ENCODE results near the gene CYB5R3.
"Not testable (repeated sequence)": the region's sequence is repeated elsewhere in the genome, so short reads cannot be mapped to it uniquely, and the experiment has no call there.

CYB5R3 gene

DNA sequence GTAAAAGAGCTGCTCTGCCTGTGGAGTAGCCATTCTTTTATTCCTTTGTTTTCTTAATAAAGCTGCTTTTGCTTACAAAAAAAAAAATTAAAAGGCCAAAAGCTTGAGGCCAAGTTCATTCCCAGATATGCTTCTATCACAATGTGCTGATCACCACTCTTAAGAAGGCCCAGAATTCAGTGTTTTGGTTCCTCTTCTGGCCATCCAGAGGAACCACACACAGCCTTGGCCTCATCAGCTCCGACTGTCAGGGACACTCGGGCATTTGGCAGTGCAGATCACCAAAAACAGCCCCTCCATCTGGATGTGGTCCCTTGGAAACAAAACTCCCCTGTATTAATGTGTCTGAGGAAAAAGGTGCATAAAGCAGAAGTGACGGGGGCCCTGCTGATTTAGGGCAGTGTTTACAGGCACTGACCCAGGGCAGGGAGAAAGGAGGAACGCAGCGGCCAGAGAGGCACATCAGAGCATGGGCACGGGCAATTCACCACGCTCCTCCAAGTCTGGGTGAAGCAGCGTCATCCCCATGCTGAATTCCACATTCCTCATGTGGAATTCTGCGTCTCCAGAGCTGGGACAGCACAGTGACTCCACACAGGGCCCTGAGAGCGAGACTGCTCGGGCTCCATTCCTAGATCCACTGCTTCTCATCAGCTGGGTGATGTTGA, 52.2 kb downstream of the CYB5R3 start:
- no peak for DNase-seq (ENCODE audit: low read depth)

DNA sequence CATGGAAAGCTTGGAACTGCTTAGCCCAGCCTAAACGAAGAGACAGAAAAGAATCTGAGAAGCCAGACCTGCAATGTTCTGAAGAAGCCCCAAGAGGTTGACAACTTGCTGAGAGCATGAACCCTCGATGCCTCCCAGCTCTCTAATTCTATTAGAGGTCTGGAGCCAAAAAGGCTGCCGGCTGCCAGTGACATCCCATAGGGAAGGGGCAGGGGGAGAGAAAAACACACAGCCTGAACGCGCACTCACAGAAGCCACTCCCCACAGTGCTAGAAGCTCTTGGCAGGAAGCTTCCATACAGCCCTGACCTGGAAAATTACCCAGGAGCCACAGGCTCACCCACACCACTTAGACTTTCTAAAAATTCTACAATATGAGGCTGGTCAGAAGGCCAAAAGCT, 52.9 kb downstream of the CYB5R3 start:
- no peak for DNase-seq (ENCODE audit: low read depth)

DNA sequence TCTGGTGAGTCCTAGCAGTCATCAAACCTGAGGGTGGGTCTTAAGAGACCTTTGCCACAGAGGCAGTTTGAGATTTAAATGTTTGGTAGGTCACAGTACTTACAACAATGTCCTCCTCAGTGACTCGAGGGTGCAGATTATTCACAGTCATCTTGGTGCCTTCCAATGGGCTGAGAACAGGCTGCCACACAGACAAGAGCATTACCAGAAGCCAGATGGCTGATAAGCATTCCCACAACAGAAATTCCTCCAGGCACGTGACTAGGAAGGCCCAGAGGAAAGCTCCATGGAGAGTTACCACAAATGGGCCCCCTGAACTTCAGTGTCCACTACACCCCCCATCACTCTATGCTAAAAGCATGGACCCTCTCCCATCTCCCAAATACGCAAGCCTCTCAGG, 53.8 kb downstream of the CYB5R3 start:
- no peak for DNase-seq (ENCODE audit: low read depth)

DNA sequence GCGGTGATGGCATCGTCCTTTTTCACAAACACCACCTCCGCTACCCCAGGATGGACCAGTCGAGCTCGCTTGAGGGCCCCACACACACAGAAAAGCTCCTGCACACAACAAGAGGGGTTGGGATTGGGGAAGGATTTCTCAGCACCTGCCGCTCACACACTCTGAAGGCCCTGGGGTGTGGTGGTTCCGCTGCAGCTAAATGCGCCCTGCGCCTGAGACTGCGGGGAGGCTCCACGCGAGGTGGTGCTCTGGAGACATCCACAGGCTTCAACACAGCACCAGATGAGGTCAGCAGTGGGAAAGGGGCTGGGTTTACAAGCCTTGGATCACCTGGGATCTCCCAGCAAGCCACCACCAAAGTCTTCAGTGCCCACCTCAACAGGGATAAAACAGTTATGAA, 57.2 kb downstream of the CYB5R3 start:
- DNase-seq (ENCODE audit: low read depth) = no peak

DNA sequence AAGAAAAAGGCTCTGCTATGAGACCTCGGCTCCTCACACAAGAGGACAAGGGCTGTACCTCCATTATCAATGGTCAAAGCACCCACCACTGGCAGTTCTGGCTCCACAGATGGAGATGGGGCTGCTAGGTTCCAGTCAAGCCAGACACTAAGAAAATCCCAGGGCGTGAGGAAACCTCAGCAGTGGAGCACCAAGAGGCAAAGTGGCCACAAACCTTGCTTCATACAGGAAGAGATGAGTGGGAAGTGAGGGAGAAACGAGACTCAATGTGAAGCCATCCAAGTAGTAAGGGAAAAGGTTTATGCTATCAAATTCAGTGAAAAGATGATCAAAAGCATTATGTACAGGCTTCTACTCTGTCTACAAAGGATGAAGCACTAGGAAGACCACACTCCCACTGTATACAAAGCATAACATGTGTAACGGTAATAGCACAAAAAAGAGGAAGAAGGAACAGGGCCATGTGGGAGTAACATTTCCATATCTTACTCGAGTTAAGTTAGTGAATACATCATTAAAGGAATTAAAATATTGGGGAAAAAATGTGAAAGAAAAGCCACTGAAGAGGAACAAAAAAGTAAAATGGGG, 61.5 kb downstream of the CYB5R3 start:
- DNase-seq (ENCODE audit: low read depth) = no peak

DNA sequence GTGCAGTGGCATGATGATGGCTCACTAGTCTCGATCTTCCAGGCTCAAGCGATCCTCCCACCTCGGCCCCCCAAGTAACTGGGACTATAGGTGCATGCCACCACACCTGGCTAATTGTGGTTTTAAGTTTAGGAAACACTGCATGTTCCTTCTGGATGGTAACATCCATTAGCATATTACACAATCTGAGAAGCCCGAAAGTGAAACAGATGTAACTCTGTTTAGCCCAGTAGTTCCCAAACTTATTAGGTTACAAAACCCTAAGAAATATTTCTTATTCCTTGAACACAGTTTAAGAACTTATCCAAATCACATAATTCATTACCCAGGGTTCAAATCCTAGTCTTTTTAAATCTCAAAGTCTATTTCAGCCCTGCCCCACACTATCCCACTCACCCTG, 62.8 kb downstream of the CYB5R3 start:
- no peak for DNase-seq (ENCODE audit: low read depth)

DNA sequence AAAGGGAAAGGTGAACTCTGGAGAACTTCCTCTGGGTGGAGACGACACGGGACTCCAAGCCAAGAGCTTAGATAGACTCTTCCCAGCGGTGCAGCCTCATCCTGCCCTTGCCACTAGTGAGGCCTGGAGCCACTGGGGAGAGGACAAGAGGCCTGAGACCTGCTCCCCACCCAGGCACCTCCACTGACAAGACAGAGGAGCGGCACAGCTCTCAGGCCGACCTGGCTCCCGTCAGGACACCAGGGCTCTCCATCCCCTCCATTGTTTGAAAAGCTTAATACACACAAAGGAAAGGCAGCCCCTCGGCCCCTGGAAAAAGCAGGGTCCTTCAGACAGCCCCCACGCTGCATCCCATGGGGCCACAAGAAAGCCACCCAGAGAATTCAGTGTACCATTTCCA, 64.1 kb downstream of the CYB5R3 start:
- DNase-seq (ENCODE audit: low read depth) = no peak

DNA sequence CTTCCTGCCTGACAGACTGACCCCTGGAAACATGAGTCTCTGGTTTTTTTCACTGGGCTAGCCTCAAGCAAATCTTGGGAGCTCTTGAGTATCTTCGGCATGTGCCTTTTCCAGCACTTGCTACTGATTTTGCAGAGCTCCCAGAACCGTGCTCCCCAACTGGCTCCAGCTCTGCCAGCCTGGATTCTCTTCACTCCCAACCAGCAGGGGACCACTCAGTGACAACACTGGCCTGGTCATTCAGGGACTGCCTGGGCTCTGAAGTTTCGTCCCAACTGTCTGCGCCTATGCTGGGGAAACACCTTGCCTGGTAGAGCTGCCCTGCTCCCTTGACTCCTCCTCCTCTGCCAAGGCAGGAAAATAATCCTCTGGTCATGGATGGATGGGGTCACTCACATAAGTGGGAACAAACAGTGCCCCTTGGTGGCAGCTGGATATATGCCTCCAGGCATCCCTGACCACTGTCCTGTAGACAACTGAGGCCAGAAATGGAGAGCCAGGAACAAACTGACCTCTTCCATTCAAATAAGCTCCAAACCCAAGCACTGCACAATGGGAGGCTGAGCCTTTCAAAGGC, 64.7 kb downstream of the CYB5R3 start:
- no peak for DNase-seq (ENCODE audit: low read depth)

DNA sequence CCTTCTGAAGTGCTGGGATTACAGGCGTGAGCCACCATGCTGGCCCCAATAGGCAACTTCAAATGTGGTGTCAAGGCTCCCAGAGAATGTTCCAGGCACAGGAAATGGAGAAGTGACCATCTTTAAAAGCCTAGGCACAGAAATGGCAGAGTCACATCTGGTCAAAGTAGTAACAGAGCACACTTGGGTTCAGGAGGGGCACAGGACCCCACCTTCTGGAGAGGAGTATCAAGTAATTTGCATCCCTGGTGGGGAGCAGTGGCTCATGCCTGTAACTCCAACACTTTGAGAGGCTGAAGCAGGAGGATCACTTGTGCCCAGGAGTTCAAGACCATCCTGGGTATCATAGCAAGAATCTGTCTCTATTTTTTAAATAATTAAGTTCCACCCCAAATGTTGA, 66.2 kb downstream of the CYB5R3 start:
- DNase-seq (ENCODE audit: low read depth) = no peak

DNA sequence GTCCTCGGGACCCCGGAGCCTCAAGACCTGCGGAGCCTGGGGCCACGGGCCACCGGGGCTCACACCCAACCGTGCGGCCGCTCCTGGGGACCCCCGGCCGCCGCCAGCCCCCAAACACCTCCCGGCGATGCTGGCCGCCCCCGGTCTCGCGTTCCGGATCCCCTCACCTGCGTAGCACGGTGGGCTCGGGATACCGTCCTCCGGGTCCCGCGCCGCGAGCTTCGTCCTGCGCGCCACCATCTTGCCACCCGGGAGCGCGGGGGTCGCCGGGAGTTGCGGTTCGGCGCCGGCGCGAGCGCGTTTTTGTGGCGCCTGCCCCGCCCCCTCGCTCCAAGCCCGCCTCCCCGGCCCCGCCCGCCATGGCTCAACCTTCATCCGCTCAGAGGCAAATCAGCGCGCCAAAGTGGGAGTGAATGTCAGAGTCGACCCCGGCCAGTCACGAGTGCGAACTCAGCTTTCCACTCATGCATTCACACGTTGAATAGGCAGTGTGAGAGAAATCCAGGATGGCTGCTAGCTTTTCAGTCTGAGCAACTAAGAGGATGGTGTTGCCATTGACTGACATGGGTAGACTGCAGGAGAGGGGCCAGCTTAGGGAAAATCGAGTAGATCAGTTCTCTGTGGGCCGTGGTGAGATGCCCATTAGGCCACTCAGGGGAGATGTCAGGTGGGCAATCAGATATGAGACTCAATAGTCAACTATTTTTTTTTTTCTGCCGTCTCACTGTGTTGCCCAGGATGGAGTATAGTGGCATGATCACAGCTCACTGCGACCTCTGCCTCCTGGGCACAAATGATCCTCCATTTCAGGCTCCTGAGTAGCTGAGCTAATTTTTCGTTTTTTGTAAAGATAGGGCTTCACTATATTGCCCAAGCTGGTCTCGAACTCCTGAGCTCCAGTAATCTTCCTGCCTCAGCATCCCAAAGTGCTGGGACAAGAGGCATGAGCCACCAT, 67.2 kb downstream of the CYB5R3 start:
- peak; percentile 74 for DNase-seq (ENCODE audit: low read depth)

DNA sequence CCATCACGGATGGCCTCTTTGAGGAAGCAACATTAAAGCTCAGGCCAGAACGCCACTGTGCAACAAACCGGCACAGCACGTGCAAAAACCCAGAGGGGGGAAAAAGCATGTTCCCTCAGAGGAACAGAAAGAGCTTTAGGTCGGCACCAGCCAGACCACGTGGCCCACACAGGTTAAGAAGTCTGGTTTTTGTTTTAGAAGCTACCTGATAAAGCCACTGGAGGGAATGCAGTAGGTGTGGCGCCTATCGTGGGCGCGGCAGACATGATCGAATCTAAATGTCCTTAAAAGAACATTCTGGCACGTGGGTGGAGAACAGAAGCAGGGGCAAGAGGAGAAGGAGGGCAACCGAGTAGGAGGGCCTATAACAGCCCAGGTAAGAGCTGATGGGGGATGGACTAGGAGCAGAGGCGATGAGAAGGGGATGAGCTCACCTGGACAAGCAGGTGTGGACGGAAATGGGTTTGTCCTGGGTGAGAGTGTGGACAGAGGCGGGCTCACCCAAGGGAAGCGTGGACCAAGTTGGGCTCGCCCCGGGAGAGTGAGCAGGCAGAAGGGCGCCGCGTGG, 67.9 kb downstream of the CYB5R3 start:
- not testable (repeated sequence) for DNase-seq (ENCODE audit: low read depth)

DNA sequence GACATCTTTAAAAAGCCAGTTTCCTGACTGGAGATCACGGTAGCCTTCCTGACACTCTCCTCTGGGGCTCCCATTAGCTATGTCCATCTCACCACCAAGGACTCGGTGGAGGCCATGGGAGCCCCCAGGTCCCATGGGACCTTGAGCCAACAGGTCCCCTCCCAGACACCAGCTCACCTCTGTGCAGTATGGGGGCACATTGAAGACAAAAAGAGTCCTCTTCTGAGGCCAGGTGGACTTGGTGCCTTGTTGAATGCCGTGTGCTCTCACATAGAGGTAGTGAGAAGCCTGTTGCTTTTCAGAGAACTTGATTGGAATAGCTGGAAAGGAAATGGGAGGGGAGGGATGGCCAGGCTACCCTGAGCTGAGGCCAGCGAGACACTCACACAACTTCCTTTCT, 69.2 kb downstream of the CYB5R3 start:
- not testable (repeated sequence) for DNase-seq (ENCODE audit: low read depth)

DNA sequence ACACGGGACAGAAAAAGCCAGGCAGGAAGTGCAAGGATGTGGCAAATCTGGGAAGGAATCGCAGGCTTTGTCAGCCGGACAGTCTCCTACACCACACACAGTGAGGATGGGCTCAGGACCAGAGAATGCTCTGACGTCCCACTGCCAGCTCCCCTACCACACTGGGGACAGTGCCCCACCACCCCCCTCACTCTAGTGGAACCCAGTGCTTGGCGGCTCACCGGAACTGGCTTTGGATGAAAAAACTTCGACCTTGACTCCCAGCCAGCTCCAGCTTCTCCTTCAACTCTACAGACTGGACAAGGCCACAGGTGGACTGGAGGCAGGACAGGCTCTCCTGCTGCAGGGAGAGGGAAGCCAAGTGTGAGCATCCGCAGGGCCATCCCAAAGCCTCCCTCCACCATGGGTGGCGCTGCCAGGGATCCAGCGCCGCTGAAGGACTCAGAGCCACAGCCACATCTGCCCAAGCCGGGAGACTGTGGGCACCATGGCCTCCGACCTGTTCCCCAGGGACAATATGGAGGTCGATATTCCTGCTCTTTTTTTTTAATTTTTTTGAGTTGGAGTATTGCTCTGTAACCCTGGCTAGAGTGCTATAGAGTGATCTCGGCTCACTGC, 71.5 kb downstream of the CYB5R3 start:
- DNase-seq (ENCODE audit: low read depth) = no peak

DNA sequence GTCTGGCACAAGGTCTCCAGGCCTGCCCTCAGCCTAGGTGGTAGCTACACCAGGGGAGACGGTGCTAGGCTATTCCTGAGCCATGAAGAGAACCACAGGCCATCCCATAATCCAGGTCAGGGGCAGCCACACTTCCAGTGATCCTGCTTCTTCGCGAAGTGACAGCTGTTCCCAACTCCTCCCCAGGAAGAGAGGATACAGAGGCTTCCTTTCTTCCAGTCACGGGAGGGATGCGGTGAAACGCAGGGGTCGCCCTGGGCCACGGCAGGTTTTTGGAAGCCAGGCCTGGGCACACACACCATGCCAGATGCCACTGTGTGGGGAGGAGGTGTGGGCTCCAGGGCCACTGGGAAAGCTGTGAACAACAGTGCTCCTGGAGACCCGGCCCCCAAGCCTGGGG, 72.1 kb downstream of the CYB5R3 start:
- DNase-seq (ENCODE audit: low read depth) = not testable (repeated sequence)

DNA sequence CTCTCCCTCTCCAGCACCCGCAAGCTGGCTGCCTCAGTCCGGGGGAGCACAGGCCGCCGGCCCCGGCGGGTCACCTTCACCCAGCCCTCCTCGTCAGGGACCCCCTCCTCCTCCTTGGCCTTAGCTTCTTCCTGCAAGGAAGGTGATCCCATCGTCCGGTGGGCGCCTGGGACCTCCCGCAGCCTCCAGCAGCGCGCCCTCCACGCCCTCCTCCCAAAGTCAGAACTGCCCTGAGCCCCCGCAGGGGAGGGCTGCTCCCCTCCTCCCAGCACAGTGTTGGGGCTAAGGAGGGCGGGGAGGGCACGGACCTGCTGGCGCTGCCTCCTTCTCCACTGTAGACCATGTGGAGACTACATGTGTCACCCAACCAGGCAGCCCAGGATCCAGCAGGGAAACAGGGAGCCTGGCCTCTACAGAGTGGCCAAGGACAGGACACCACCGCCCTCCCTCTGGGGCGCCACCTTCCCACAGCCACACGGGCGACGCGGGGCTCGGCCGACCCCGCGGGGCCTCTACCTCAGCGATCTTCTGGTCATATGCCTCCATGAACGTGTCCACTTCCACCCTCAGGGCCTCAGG, 73.1 kb downstream of the CYB5R3 start:
- DNase-seq (ENCODE audit: low read depth) = not testable (repeated sequence)

DNA sequence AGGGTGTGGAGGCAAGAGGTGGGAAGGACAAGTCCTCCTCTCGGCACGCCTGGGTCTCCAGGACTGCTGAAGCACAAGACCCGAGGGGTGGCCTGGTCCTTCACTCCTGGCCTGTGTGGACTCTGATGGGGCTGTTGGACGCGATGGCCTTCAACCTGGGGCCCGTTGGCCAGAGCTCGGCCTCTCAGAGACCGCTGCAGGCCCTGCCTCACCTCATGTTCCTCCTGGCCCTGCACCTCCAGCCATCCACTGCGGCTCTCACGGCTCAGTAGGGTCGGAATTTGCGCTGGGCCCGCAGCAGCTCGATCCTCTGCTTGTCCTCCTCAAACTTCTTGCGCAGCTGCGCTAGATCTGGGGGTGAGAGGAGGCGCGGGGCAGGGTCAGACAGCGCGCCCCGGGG, 74.7 kb downstream of the CYB5R3 start:
- not testable (repeated sequence) for DNase-seq (ENCODE audit: low read depth)

DNA sequence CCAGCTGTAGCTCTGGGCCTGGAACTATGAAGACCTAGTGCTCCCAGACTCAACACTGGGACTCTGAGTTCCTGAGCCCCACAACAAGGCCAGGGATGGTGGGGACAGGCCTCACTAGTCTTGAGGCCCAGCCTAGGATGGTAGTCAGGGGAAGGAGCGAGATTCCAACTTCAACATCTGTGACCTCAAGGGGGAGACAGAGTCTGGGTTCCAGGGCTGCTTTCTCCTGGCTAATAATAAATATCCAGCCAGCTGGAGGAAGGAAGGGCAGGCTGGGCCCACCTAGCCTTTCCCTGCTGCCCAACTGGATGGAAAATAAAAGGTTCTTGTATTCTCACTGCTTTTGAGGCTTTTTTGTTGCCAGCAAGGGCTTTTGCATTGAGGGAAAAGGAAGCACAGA, 75.1 kb downstream of the CYB5R3 start:
- DNase-seq (ENCODE audit: low read depth) = not testable (repeated sequence)

DNA sequence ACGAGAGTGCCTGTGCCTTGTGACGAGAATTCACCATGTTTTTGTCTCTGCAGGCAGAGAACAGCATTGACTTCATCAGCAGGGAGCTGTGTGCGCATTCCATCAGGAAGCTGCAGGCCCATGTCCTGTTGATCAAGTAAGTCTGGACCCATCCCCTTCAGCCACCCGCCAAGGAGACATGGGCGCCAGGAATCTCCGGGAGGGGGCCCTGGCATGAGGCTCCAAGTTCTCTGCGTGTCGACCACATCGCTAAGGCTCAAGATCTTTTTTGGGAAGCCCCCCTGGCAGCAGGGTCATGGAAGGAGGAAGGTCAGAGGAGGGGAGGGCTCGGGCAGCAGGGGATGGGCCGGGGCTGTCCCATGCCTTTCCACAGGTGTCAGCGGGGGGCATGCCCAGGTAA, 78.1 kb downstream of the CYB5R3 start:
- DNase-seq (ENCODE audit: low read depth) = not testable (repeated sequence)

DNA sequence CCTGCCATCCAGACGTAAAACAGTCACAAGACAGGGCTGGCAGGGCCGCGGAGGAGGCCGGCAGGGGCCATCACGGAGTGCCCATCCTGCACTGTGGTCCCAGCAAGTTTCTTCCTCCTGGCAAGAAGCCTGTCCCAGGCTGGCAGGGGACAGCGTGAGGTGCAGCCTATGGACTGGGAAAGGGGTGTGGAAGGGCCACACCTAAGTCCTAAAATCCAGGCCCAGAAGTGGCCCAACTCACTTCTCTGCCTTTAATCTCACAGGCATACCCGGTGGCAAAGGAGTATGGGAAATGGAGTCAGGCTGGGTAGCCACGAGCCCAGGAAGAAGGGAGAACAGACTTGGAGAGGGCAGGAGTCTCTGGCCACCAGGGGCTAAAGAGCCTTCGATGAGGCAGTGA, 78.6 kb downstream of the CYB5R3 start:
- not testable (repeated sequence) for DNase-seq (ENCODE audit: low read depth)

DNA sequence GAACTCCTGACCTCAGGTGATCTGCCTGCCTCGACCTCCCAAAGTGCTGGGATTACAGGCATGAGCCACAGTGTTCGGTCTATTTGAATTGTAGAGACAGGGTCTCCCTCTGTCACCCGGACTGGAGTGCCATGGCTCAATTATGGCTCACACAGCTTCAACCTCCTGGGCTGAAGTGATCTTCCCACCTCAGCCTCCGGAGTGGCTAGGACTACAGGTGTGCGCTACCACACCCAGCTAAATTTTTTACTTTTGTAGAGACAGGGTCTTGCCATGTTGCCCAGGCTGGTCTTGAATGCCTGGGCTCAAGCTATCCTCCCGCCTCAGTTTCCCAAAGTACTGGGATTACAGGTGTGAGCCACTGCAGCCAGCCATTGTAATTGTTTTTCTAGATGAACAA, 81.2 kb downstream of the CYB5R3 start:
- not testable (repeated sequence) for DNase-seq (ENCODE audit: low read depth)
